ENCODE measurements around the gene COG7. TPM values are rescaled to one million over a fixed set of nuclear protein-coding genes. Genes with fewer than 3 reads are reported as not detected.

COG7 gene
- total RNA-seq, 1 experiment from 2014 or later, result 22.1 TPM

DNA sequence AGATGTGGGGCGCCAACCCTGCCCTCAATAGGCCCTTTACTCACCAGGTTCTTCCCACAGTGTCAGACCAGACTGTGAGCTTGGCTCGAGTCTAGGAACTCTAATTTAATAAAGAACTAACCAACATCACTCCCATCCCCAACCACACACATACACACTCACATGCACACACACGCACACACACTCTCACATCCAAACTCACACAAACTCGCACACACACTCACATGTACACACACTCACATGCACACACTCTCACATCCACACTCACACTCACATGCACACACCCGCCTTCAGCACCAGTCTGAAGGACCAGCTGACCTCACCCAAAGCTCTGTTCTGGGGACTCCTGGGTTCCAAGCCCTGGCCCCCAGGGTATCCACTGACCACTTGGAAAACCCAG, 63.8 kb downstream of the COG7 start:
- ATAC-seq (no peak), DNase-seq (ENCODE audit: low read depth, low spot score) (no peak)
- intact Hi-C loops (cut with micrococcal nuclease), result no loop called here
- no peaks in the 10 kb centered on the region for H3K9me2 ChIP-seq (ENCODE audit: insufficient read depth)
- ChIA-PET POLR2A (no interaction called here), RAD21 (ENCODE audit: low non-redundant PET in 1 of 2, low total read pairs in 2 of 2, uncharacterized antibody in 2 of 2, unreplicated experiment in 2 of 2) (no interaction called here), CTCF (no interaction called here)
- H3K79me2 ChIP-seq (ENCODE audit: insufficient read depth, low read length), result no peaks in the 10 kb centered on the region
- no peak overlapping the region for H3K4me2 ChIP-seq (ENCODE audit: low read length)
- H3K4me3 ChIP-seq (replicated peaks in 1 of 2; ENCODE audit: low read depth in 1 of 2, low read length in 2 of 2), result no peak overlapping the region
- no peaks in the 10 kb centered on the region for H3K27me3 ChIP-seq (ENCODE audit: insufficient read depth, low read length)
- no peaks in the 10 kb centered on the region for H4K20me1 ChIP-seq (ENCODE audit: insufficient read depth)
- no peaks in the 10 kb centered on the region for H3K9me3 ChIP-seq (ENCODE audit: control insufficient read depth in 1 of 2, insufficient read depth in 1 of 2, low read depth in 1 of 2, low read length in 2 of 2)
- no TSS peak for BruUV-seq (replicated peaks)
- H3K36me3 ChIP-seq (ENCODE audit: control insufficient read depth in 1 of 2, insufficient read depth in 2 of 2, low read length in 2 of 2), result peaks cover 3 to 7% of the 10 kb centered on the region in 2 experiments; a peak in 2 of 4 replicates
- no peak overlapping the region for H2AFZ ChIP-seq (ENCODE audit: low read depth, low read length, poor library complexity, severe bottlenecking)
- H3K9ac ChIP-seq (ENCODE audit: low read length), result no peak overlapping the region
- no peak overlapping the region for H3K27ac ChIP-seq (ENCODE audit: low read depth, low read length)
- TF ChIP-seq, protein P1, sequence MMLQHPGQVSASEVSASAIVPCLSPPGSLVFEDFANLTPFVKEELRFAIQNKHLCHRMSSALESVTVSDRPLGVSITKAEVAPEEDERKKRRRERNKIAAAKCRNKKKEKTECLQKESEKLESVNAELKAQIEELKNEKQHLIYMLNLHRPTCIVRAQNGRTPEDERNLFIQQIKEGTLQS (IDR thresholded peaks at IDR 0.05), result no peak
- TF ChIP-seq, protein P2, sequence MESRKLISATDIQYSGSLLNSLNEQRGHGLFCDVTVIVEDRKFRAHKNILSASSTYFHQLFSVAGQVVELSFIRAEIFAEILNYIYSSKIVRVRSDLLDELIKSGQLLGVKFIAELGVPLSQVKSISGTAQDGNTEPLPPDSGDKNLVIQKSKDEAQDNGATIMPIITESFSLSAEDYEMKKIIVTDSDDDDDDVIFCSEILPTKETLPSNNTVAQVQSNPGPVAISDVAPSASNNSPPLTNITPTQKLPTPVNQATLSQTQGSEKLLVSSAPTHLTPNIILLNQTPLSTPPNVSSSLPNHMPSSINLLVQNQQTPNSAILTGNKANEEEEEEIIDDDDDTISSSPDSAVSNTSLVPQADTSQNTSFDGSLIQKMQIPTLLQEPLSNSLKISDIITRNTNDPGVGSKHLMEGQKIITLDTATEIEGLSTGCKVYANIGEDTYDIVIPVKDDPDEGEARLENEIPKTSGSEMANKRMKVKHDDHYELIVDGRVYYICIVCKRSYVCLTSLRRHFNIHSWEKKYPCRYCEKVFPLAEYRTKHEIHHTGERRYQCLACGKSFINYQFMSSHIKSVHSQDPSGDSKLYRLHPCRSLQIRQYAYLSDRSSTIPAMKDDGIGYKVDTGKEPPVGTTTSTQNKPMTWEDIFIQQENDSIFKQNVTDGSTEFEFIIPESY (IDR thresholded peaks at IDR 0.05; ENCODE audit: extremely low read depth, insufficient replicate concordance, low read length), result no peak
- TF ChIP-seq POLR2A (IDR thresholded peaks at IDR 0.05; ENCODE audit: borderline replicate concordance, extremely low read depth, insufficient read depth, insufficient read length) (no peak), POLR2AphosphoS5 (IDR thresholded peaks at IDR 0.05; ENCODE audit: low read depth, low read length) (no peak), ELF1 (IDR thresholded peaks at IDR 0.05; ENCODE audit: borderline replicate concordance, low read depth) (no peak), CBX3 (IDR thresholded peaks at IDR 0.05; ENCODE audit: low read depth) (no peak), YY1 (IDR thresholded peaks at IDR 0.05; ENCODE audit: extremely low read depth, insufficient replicate concordance, low read depth, low read length) (no peak), ZFX (IDR thresholded peaks at IDR 0.05) (no peak)
- no peaks in the 10 kb centered on the region for H3K4me1 ChIP-seq (ENCODE audit: control insufficient read depth in 1 of 2, insufficient read depth in 2 of 2, low read length in 2 of 2)

DNA sequence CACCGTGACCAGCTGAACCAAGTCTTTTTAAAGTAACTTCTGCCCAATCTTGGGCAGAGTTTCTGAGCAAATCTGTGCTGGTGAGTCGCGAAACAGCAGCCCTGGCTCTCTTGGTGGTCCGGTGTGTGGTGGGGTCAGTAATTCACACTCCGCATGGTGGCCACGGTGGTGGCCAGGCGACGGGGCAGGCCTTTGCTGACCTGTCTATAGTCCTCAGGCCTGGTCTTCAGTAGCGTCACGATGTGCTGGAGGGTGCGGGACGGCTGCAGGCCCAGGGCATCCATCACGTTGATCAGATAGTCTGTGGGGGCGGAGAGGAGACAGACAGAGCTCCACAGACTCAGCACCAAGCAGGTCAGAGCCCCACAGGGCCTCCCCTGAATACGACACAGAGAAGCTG, 64.2 kb downstream of the COG7 start:
- no peak overlapping the region for H3K4me2 ChIP-seq (ENCODE audit: low read length)
- H3K79me2 ChIP-seq (ENCODE audit: insufficient read depth, low read length), result no peaks in the 10 kb centered on the region
- intact Hi-C loops (cut with micrococcal nuclease), result no loop called here
- peaks cover 3 to 7% of the 10 kb centered on the region in 2 experiments; a peak in 2 of 4 replicates for H3K36me3 ChIP-seq (ENCODE audit: control insufficient read depth in 1 of 2, insufficient read depth in 2 of 2, low read length in 2 of 2)
- BruUV-seq (replicated peaks), result no TSS peak
- no peak overlapping the region for H3K9ac ChIP-seq (ENCODE audit: low read length)
- POLR2A ChIA-PET, result no interaction called here
- H3K9me3 ChIP-seq (ENCODE audit: control insufficient read depth in 1 of 2, insufficient read depth in 1 of 2, low read depth in 1 of 2, low read length in 2 of 2), result no peaks in the 10 kb centered on the region
- H3K9me2 ChIP-seq (ENCODE audit: insufficient read depth), result no peaks in the 10 kb centered on the region
- no peaks in the 10 kb centered on the region for H4K20me1 ChIP-seq (ENCODE audit: insufficient read depth)
- no peak overlapping the region for H3K27ac ChIP-seq (ENCODE audit: low read depth, low read length)
- CTCF ChIA-PET, result no interaction called here
- H3K4me1 ChIP-seq (ENCODE audit: control insufficient read depth in 1 of 2, insufficient read depth in 2 of 2, low read length in 2 of 2), result no peaks in the 10 kb centered on the region
- no peak for DNase-seq (ENCODE audit: low read depth, low spot score)
- no peak for ATAC-seq
- H3K27me3 ChIP-seq (ENCODE audit: insufficient read depth, low read length), result no peaks in the 10 kb centered on the region
- no peak overlapping the region for H3K4me3 ChIP-seq (replicated peaks in 1 of 2; ENCODE audit: low read depth in 1 of 2, low read length in 2 of 2)
- H2AFZ ChIP-seq (ENCODE audit: low read depth, low read length, poor library complexity, severe bottlenecking), result no peak overlapping the region
- RAD21 ChIA-PET (ENCODE audit: low non-redundant PET in 1 of 2, low total read pairs in 2 of 2, uncharacterized antibody in 2 of 2, unreplicated experiment in 2 of 2), result no interaction called here
- TF ChIP-seq EZH2phosphoT487 (IDR thresholded peaks at IDR 0.05; ENCODE audit: borderline replicate concordance), result no peak
- TF ChIP-seq, protein P1 (IDR thresholded peaks at IDR 0.05), result no peak
- TF ChIP-seq ZNF274 (IDR thresholded peaks at IDR 0.05; ENCODE audit: low read depth, low read length), result no peak
- TF ChIP-seq CBX3 (IDR thresholded peaks at IDR 0.05; ENCODE audit: low read depth), result no peak
- no peak for TF ChIP-seq CEBPB (IDR thresholded peaks at IDR 0.05; ENCODE audit: low read depth)
- TF ChIP-seq, protein P3, sequence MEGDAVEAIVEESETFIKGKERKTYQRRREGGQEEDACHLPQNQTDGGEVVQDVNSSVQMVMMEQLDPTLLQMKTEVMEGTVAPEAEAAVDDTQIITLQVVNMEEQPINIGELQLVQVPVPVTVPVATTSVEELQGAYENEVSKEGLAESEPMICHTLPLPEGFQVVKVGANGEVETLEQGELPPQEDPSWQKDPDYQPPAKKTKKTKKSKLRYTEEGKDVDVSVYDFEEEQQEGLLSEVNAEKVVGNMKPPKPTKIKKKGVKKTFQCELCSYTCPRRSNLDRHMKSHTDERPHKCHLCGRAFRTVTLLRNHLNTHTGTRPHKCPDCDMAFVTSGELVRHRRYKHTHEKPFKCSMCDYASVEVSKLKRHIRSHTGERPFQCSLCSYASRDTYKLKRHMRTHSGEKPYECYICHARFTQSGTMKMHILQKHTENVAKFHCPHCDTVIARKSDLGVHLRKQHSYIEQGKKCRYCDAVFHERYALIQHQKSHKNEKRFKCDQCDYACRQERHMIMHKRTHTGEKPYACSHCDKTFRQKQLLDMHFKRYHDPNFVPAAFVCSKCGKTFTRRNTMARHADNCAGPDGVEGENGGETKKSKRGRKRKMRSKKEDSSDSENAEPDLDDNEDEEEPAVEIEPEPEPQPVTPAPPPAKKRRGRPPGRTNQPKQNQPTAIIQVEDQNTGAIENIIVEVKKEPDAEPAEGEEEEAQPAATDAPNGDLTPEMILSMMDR (IDR thresholded peaks at IDR 0.05 in 2 of 3, conservative IDR thresholded peaks at IDR 0.05 in 1 of 3; ENCODE audit: borderline replicate concordance in 1 of 3, insufficient read depth in 1 of 3, low read depth in 2 of 3, low read length in 2 of 3), result no peak

Measured in HCT116 (cell line).